ENCODE results near the gene TRIM13.

- TF ChIP-seq POLR2A (IDR thresholded peaks at IDR 0.05): no peak
- TF ChIP-seq CTCF (IDR thresholded peaks at IDR 0.05): no peak
- no peak for TF ChIP-seq POLR2AphosphoS5 (IDR thresholded peaks at IDR 0.05)
Observed at GRCh38 chr13:50038266-50038665, 41.4 kb downstream of the TRIM13 start.
